GM19328 (cell line): ENCODE measurements around the gene UBAC2.

Source experiments
- ATAC-seq: cut with Tn5 transposase; IDR thresholded peaks from one replicate; pipeline ENCODE4 v1.9.1; 2021; ENCODE audit warnings: mild to moderate bottlenecking, moderate library complexity; ENCODE audit not compliant: unreplicated experiment

Gene UBAC2

GRCh38 chr13:99353836-99354235 is 153.2 kb downstream of the UBAC2 start:
- no peak for ATAC-seq

- ATAC-seq, result no peak
Measured at GRCh38 chr13:99354371-99354951, 153.8 kb downstream of the UBAC2 start.

- ATAC-seq, result no peak
Measured at GRCh38 chr13:99355267-99356011, 154.8 kb downstream of the UBAC2 start.

DNA sequence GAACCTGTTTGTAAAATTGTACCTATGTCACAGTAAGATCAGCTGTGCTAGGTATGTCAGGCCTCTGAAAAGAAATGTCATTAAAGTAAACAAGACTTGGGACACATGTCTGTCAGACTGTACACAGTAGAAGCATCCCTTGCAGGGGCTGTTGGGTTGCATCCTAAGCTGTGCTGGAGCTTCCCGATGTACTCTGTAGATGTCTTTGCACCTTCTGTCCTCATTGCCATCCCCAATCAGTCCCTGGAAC is 155.3 kb downstream of the UBAC2 start:
- ATAC-seq, result no peak

DNA sequence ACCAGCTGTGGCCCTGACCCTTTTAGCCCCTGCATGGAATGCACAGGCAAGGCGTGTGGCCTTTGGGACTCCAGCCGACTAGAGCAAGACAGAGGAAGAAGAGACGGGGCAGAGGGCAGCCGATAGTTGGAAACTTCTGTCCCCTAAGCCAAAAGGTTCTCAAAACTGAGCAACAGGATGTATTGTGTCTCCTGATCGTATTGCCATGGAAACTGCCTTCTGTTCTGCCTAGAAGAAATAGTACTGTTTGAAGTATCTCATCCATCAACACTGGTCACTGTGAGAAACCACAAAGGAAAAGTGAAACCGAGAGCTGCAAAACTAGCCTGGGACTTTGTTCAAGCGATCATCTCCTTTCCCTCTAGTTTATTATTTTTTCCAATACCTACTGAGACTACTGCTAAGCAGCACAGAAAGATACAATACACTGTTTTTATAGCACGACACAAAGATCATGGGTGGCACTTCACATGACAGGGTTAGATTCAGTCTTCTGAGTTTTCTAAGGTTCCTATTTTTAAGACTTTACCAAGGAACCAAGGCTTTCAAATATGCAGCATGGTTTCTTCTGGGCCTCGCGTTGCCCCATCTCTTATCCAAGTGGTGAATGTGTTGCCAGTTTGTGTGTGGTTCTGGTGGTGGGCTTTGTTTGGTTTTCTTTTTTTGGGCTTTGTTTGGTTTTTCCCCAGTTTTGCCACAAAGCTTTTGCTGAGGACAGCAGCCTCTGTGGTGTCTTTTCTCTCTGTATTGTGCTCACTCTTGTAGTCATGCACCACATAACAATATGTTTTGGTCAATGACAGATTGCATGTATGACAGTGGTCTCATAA is 155.8 kb downstream of the UBAC2 start:
- ATAC-seq, result peak; percentile 45

DNA sequence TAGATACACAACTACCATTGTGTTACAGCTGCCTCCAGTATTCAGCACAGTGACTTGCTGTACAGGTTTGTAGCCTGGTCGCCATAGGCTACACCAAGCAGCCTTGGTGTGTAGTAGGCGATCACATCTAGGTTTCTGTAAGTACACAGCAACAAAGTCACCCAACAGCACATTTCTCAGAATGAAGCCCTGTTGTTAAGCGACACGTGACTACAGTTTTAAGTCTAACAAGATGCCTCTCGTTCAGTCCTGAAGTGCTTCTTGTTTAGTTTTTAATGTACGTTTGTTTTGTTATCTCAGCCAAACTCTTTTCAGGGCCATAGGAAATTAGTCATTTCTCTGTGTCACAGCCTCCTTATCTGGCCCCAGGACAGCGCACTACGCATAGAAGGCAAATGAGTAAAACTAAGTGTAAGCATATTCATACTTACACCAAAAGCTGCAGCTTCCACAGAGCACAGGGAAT is 156.5 kb downstream of the UBAC2 start:
- ATAC-seq, result peak; percentile 25

GRCh38 chr13:99357941-99358340 is 157.3 kb downstream of the UBAC2 start:
- ATAC-seq, result no peak

DNA sequence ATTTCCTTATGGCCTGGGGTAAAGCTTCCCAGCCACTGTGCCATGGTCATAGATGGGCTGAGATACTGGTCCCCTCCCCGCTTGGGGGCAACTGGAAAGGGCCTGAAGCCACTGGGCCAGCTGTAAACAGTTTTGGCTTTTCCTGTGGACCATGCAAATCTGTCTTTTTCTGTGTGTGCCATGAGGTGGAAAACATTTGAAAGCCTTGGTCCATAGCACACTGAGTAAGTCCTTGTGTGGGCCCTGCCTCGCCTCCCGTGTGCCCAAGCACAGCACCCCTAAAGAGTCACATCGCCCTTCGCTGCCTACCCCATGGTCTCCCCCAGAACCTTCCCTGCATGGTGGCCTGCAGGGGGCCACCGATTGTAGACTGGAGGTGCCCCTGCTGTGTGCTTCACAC is 158.9 kb downstream of the UBAC2 start:
- ATAC-seq, result no peak

- ATAC-seq, result no peak
Measured at GRCh38 chr13:99360696-99361095, 160.0 kb downstream of the UBAC2 start.

DNA sequence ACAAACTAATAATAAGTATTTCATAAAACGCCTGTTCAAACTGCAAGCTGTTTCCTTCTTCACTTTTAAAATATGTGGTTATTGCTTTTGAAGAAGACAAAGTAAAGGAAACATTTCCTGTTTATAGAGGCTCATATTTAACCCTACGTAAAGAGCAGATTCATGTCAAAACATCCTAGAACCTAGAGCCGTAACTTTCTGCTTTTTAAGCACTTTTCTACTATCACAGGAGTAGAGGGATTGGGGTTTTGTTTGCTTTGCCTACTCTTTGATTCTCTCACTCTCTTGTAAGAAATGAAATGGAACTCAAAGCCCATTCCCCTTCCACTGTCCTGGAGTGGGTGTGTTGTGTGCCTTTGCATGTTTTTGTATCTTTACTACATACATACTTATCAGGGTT is 160.5 kb downstream of the UBAC2 start:
- no peak for ATAC-seq

- ATAC-seq, result no peak
Measured at GRCh38 chr13:99362362-99362761, 161.7 kb downstream of the UBAC2 start.

GRCh38 chr13:99363391-99363790 is 162.7 kb downstream of the UBAC2 start:
- no peak for ATAC-seq

DNA sequence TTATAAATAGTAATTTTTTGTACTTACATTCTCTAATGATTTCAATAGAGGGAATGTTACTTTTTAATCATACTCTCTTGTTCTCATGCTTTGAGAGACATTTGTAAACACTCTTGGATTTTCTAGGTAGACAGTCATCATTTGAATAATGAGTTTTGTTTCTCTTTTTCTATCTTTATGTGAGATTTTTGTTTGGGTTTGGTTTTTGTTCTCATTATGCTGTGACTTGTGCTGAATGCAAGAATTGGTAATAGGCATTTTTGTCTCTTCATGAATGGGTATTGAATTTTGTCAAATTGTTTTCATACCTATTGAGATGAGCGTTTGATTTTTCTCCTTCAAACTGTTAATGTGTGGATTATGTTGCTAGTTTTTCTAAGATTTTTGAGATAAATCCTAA is 163.3 kb downstream of the UBAC2 start:
- no peak for ATAC-seq

DNA sequence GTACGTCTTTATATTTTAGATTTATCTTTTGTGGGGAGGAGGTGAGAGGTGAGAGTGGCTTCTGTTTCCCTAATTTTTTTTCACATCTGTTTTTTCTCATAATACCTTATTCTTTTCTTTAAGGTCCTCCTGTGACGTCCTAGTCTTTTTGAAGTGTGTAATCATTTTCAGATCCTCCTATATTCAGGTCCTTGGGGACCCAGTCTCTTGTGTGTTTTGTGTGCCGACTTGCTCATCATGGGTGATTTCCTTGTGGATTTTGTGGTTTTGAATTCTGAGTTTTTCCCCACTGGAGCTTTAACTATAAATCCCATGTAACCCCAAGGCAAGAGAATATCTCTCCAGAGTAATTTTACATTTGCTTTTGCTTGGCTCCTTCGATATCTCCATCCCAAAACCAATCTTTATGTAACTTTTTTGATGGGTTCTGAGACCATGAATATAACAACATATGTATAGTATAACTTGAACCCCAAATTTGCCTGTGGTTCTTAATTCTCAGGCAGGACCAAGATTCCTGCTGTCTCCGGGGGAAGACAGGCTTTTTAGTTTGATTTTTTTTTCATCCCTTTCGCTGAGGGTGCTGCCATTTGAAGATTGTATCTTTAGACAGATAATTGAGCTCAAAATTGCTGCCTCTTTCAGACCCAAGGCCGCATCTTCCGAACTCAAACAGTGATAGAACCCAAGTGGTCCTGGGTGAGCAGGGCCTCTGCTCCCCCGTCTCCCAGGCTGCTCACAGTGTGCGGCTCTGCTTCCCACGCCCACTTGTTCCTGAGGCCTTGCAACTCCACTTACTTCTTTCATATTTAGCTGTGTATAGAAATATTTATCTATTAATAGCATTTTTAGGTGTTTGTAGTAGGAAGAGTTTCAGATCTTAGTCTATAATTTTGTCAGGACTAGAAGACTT is 165.7 kb downstream of the UBAC2 start:
- ATAC-seq, result no peak

DNA sequence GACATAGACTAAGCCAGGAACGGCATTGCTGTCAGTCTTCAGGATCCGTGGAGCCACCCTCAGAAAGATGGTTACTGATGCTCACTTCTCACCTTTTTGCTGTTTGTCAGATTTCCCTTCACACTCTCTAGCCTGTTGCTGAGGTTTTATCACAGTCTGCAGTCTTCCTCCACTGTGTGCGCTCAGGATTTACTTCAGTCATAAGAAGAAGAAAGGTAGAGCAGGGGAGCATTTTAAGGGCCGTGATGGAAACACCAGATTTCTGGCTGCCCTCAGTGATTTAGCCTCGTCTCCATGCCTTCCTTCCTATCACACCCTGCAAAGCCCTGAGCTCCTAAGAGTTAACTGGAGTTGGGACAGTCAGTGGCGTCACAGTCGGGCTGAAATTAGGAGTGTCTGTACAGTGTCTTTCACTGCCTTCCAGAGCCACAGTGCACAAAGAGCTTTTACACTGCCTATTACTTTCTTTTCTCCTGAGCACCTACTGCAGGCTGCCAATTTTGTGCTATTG is 166.5 kb downstream of the UBAC2 start:
- ATAC-seq, result no peak

DNA sequence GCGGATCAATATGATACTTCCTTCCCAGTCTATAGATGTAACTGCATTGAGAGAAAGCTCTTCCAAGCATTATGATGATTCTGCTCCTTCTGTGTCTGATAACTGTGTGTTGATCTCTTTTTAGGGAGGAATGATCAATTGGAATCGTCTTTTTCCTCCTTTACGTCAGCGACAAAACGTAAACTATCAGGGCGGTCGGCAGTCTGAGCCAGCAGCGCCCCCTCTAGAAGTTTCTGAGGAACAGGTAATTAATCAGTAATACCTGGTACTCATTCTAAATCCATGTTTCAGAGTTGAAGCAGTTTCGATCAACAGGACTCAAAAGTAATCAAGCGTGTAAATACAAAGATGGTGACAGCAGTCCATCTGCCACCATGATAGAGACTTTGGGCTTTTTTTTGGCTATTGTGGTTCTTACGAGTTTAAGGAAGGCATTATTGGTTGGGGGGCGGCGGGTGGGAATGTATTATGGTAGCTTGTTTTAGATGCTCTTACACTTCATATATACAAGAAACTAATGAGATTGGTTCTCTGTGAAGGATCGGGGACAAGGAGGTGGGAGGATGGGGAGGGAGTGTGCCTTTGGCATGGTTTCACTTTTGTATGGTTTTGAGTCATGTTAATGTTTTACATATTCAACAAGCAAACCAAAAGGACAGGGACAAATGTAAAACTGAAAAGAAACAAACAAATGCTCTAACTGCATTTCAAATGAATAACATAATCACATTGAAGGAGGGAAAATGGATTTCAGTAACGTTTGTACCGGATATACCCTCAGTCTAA is 167.2 kb downstream of the UBAC2 start:
- no peak for ATAC-seq

DNA sequence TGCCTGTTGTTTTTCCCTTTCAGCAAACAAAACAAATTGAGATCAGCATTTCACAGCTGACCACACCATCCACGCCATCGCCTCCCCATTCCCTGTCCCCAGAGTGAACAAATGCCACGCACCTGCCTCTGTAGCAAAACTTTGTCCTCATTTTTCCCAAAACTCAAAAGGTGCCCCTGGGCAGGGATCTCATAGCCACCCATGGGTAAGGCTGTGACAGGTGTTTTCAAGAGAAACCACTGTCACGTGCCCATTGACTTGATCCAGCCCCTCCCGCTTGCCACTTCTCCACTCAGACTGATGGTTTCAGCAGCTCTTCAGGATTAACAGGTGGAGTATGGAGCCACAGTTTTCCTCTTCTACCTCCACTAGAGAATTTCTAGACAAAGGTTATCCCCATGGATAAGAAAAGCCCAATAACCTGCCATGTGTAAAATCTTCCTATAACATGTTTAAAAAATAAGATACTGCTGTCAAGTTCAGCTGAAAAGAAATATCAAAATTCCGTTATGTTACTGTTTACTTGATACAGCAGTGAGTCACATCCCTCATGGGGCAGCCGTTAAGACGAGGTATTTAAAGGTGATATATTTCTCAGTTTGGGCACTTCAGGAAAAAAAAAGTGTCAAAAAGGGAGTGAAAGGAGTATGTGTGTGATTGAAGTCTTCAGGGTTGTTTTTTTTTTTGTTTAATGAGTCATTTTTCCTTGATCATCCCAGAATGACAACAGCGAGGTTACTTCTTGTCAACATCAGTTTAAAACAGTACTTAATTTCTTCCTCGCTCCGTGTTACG is 170.0 kb downstream of the UBAC2 start:
- ATAC-seq, result no peak

- no peak for ATAC-seq
Measured at GRCh38 chr13:99371956-99372355, 171.3 kb downstream of the UBAC2 start.

- ATAC-seq, result no peak
Measured at GRCh38 chr13:99373436-99373835, 172.8 kb downstream of the UBAC2 start.
